Measurements from ENCODE around the gene GPC6.
"Not testable (repeated sequence)": the region's sequence is repeated elsewhere in the genome, so short reads cannot be mapped to it uniquely, and the experiment has no call there.

The GPC6 gene

GRCh38 chr13:93226623-93227279 lies at the start of gene GPC6:
TSS of gene GPC6 (plus strand) at chr13:93226807.
- no peak for DNase-seq (ENCODE audit: low read depth in 4 of 4, low spot score in 1 of 4)

GRCh38 chr13:93180356-93180969 lies 46.1 kb upstream of the GPC6 start:
- DNase-seq (ENCODE audit: low read depth in 4 of 4, low spot score in 1 of 4) = no peak

GRCh38 chr13:93182406-93182805 lies 44.2 kb upstream of the GPC6 start:
- no peak for DNase-seq (ENCODE audit: low read depth in 4 of 4, low spot score in 1 of 4)

- DNase-seq (ENCODE audit: low read depth in 4 of 4, low spot score in 1 of 4) = no peak
Measured at GRCh38 chr13:93183302-93183701, 43.3 kb upstream of the GPC6 start.

- no peak for DNase-seq (ENCODE audit: low read depth in 4 of 4, low spot score in 1 of 4)
Measured at GRCh38 chr13:93190006-93190405, 36.6 kb upstream of the GPC6 start.

GRCh38 chr13:93193682-93194081 lies 32.9 kb upstream of the GPC6 start:
- no peak for DNase-seq (ENCODE audit: low read depth in 4 of 4, low spot score in 1 of 4)

- DNase-seq (ENCODE audit: low read depth in 4 of 4, low spot score in 1 of 4) = no peak
Measured at GRCh38 chr13:93199856-93200255, 26.8 kb upstream of the GPC6 start.

- no peak for DNase-seq (ENCODE audit: low read depth in 4 of 4, low spot score in 1 of 4)
Measured at GRCh38 chr13:93200626-93201025, 26.0 kb upstream of the GPC6 start.

GRCh38 chr13:93201992-93202558 lies 24.5 kb upstream of the GPC6 start:
- DNase-seq (ENCODE audit: low read depth in 4 of 4, low spot score in 1 of 4) = no peak

- not testable (repeated sequence) for DNase-seq (ENCODE audit: low read depth in 4 of 4, low spot score in 1 of 4)
Measured at GRCh38 chr13:93206778-93207392, 19.7 kb upstream of the GPC6 start.

- DNase-seq (ENCODE audit: low read depth in 4 of 4, low spot score in 1 of 4) = no peak
Measured at GRCh38 chr13:93216122-93216521, 10.5 kb upstream of the GPC6 start.

- DNase-seq (ENCODE audit: low read depth in 4 of 4, low spot score in 1 of 4) = no peak
Measured at GRCh38 chr13:93217721-93218261, 8.8 kb upstream of the GPC6 start.

- no peak for DNase-seq (ENCODE audit: low read depth in 4 of 4, low spot score in 1 of 4)
Measured at GRCh38 chr13:93218583-93218982, 8.0 kb upstream of the GPC6 start.

- no peak for DNase-seq (ENCODE audit: low read depth in 4 of 4, low spot score in 1 of 4)
Measured at GRCh38 chr13:93220073-93220472, 6.5 kb upstream of the GPC6 start.

- DNase-seq (ENCODE audit: low read depth in 4 of 4, low spot score in 1 of 4) = no peak
Measured at GRCh38 chr13:93222976-93223375, 3.6 kb upstream of the GPC6 start.

GRCh38 chr13:93224535-93224934 lies 2.1 kb upstream of the GPC6 start:
- no peak for DNase-seq (ENCODE audit: low read depth in 4 of 4, low spot score in 1 of 4)

GRCh38 chr13:93225610-93226009 lies 997 bp upstream of the GPC6 start:
- DNase-seq (ENCODE audit: low read depth in 4 of 4, low spot score in 1 of 4) = no peak

GRCh38 chr13:93226065-93226622 lies 463 bp upstream of the GPC6 start:
- no peak for DNase-seq (ENCODE audit: low read depth in 4 of 4, low spot score in 1 of 4)

- no peak for DNase-seq (ENCODE audit: low read depth in 4 of 4, low spot score in 1 of 4)
Measured at GRCh38 chr13:93227280-93227877, 772 bp downstream of the GPC6 start.

GRCh38 chr13:93227878-93228642 lies 1.5 kb downstream of the GPC6 start:
- DNase-seq (ENCODE audit: low read depth in 4 of 4, low spot score in 1 of 4) = no peak

GRCh38 chr13:93228643-93228937 lies 2.0 kb downstream of the GPC6 start:
- DNase-seq (ENCODE audit: low read depth in 4 of 4, low spot score in 1 of 4) = no peak
